GM12891 (cell line): ENCODE data around the gene CMTM6.

Experiments
- POLR2A ChIP-seq: IDR thresholded peaks from 2 replicates; pipeline ENCODE4 v1.6.1; 2011; ENCODE audit warnings: low read depth, low read length, control low read depth
- POLR2AphosphoS5 ChIP-seq: IDR thresholded peaks from 2 replicates; pipeline ENCODE4 v1.6.1; 2011; ENCODE audit warnings: low read depth, low read length, control low read depth
- POU2F2 ChIP-seq: IDR thresholded peaks from 2 replicates; pipeline ENCODE4 v1.6.1; 2011; ENCODE audit warnings: low read depth, mild to moderate bottlenecking, control low read depth, low read length, moderate library complexity
- TAF1 ChIP-seq: IDR thresholded peaks from 2 replicates; pipeline ENCODE4 v1.6.1; 2011; ENCODE audit warnings: low read depth, low read length, control low read depth

DNA sequence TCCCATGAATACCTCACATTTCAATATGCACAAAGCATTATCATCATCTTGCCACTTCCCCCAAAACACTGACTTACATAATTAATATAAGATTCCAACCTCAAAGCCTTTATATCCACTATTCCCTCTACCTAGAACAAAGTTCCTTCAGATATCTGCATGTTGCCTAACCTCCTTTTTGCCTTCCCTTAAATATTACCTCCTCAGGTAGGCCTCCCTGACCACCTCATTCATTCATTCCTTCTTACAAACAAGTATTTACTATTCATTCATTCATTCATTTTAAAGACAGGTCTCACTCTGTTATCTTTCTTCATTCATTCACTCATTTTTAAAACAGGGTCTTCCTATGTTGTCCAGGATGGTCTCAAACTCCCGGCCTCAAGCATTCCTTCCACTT lies 49.4 kb upstream of the CMTM6 start:
- TF ChIP-seq POU2F2 (no peak), TAF1 (no peak), POLR2A (no peak), POLR2AphosphoS5 (no peak)
